H9 (cell line): ENCODE results near the gene CDH24. TPM values are rescaled to one million over a fixed set of nuclear protein-coding genes. Genes with fewer than 3 reads are reported as not detected.

Source experiments
- DNase-seq: peaks from one replicate; pipeline ENCODE4 v3.0.0-alpha.2; 2017
- H2AFZ ChIP-seq: one replicate; pipeline ENCODE4 v1.6.1; 2013; ENCODE audit warnings: mild to moderate bottlenecking, low read length, control low read depth, moderate library complexity
- H2AK5ac ChIP-seq: 2 replicates; pipeline ENCODE4 v1.6.1; 2013; ENCODE audit warnings: low read length, control low read depth, mixed read lengths; ENCODE audit not compliant: insufficient read length
- H2BK120ac ChIP-seq: one replicate; pipeline ENCODE4 v1.6.1; 2013; ENCODE audit warnings: low read depth, mild to moderate bottlenecking, low read length, control low read depth, inconsistent platforms; ENCODE audit not compliant: poor library complexity, severe bottlenecking
- H2BK12ac ChIP-seq: 2 replicates; pipeline ENCODE4 v1.6.1; 2013; ENCODE audit warnings: low read length, control low read depth, mixed read lengths, low read depth; ENCODE audit not compliant: insufficient read length
- H2BK15ac ChIP-seq: 2 replicates; pipeline ENCODE4 v1.6.1; 2013; ENCODE audit warnings: low read depth, low read length, control low read depth
- H2BK20ac ChIP-seq: one replicate; pipeline ENCODE4 v1.6.1; 2013; ENCODE audit warnings: low read depth, mild to moderate bottlenecking, low read length, control low read depth, inconsistent platforms; ENCODE audit not compliant: poor library complexity, severe bottlenecking
- H2BK5ac ChIP-seq: 2 replicates; pipeline ENCODE4 v1.6.1; 2013; ENCODE audit warnings: low read length, control low read depth, mixed read lengths; ENCODE audit not compliant: insufficient read length
- H3K14ac ChIP-seq: 2 replicates; pipeline ENCODE4 v1.6.1; 2013; ENCODE audit warnings: low read length, control low read depth; ENCODE audit not compliant: insufficient read depth
- H3K18ac ChIP-seq: 2 replicates; pipeline ENCODE4 v1.6.1; 2013; ENCODE audit warnings: low read depth, mild to moderate bottlenecking, mixed read lengths, low read length, control low read depth; ENCODE audit not compliant: insufficient read length
- H3K23ac ChIP-seq: 2 replicates; pipeline ENCODE4 v1.6.1; 2013; ENCODE audit warnings: low read length, control low read depth, mixed read lengths, low read depth; ENCODE audit not compliant: insufficient read length
- H3K23me2 ChIP-seq: 2 replicates; pipeline ENCODE4 v1.6.1; 2013; ENCODE audit warnings: low read depth, mild to moderate bottlenecking, mixed read lengths, low read length, control low read depth; ENCODE audit not compliant: insufficient read length, poor library complexity, severe bottlenecking
- H3K27ac ChIP-seq: 2 replicates; pipeline ENCODE4 v1.5.1; 2013; ENCODE audit warnings: low read length, control low read depth, mixed read lengths, low read depth; ENCODE audit not compliant: insufficient read length
- H3K27me3 ChIP-seq: 2 replicates; pipeline ENCODE4 v1.6.1; 2013; ENCODE audit warnings: low read length, control low read depth, inconsistent platforms; ENCODE audit not compliant: insufficient read depth
- H3K4ac ChIP-seq: 2 replicates; pipeline ENCODE4 v1.6.1; 2013; ENCODE audit warnings: low read depth, mild to moderate bottlenecking, control low read depth, inconsistent platforms, low read length, moderate library complexity
- H3K4me1 ChIP-seq: 2 replicates; pipeline ENCODE4 v1.6.1; 2013; ENCODE audit warnings: low read length, control low read depth, inconsistent platforms; ENCODE audit not compliant: insufficient read depth
- H3K4me2 ChIP-seq: 2 replicates; pipeline ENCODE4 v1.6.1; 2013; ENCODE audit warnings: low read length, control low read depth, mixed read lengths; ENCODE audit not compliant: insufficient read length, insufficient read depth
- H3K56ac ChIP-seq: 2 replicates; pipeline ENCODE4 v1.6.1; 2013; ENCODE audit warnings: low read depth, mild to moderate bottlenecking, mixed read lengths, low read length, control low read depth; ENCODE audit not compliant: insufficient read length
- H3K79me1 ChIP-seq: 2 replicates; pipeline ENCODE4 v1.6.1; 2013; ENCODE audit warnings: low read depth, mild to moderate bottlenecking, moderate library complexity, low read length, control low read depth, inconsistent platforms; ENCODE audit not compliant: insufficient read depth, poor library complexity, severe bottlenecking
- H3K79me2 ChIP-seq: 2 replicates; pipeline ENCODE4 v1.6.1; 2013; ENCODE audit warnings: low read length, control low read depth, inconsistent platforms; ENCODE audit not compliant: insufficient read depth
- H3K9ac ChIP-seq: 2 replicates; pipeline ENCODE4 v1.6.1; 2013; ENCODE audit warnings: low read length, control low read depth, mixed read lengths; ENCODE audit not compliant: insufficient read length; ENCODE audit errors: extremely low read depth
- H3K9me3 ChIP-seq: one replicate; pipeline ENCODE4 v1.6.1; 2013; ENCODE audit warnings: low read depth, low read length, inconsistent platforms; ENCODE audit not compliant: control insufficient read depth
- H3T11ph ChIP-seq: one replicate; pipeline ENCODE4 v1.6.1; 2013; ENCODE audit warnings: mild to moderate bottlenecking, low read length, control low read depth, inconsistent platforms
- H4K20me1 ChIP-seq: one replicate; pipeline ENCODE4 v1.6.1; 2013; ENCODE audit not compliant: control insufficient read depth, insufficient read length, insufficient read depth
- H4K5ac ChIP-seq: 2 replicates; pipeline ENCODE4 v1.6.1; 2013; ENCODE audit warnings: low read depth, mild to moderate bottlenecking, mixed read lengths, low read length, control low read depth; ENCODE audit not compliant: insufficient read length
- H4K8ac ChIP-seq: replicated peaks from 2 replicates; pipeline ENCODE4 v1.6.1; 2013; ENCODE audit warnings: low read length, control low read depth, mixed read lengths, low read depth; ENCODE audit not compliant: insufficient read length
- H4K91ac ChIP-seq: 2 replicates; pipeline ENCODE4 v1.6.1; 2013; ENCODE audit warnings: low read depth, mild to moderate bottlenecking, moderate library complexity, mixed read lengths, low read length, control low read depth; ENCODE audit not compliant: insufficient read length
- H3K27ac Mint-ChIP-seq, 3 experiments: 2 replicates in 2 of 3; 3 replicates in 1 of 3; pipeline ENCODE4 v1.8.0; 2020 to 2021; ENCODE audit warnings: mixed read lengths in 3 of 3, mild to moderate bottlenecking in 1 of 3, moderate library complexity in 1 of 3
- H3K27me3 Mint-ChIP-seq: 2 replicates; pipeline ENCODE4 v1.8.0; 2021; ENCODE audit warnings: low read depth, mild to moderate bottlenecking, moderate library complexity, mixed read lengths
- H3K36me3 Mint-ChIP-seq, 3 experiments: 2 replicates in 2 of 3; 3 replicates in 1 of 3; pipeline ENCODE4 v1.8.0; 2020 to 2021; ENCODE audit warnings: low read depth in 3 of 3, mixed read lengths in 3 of 3; ENCODE audit not compliant: insufficient read depth in 1 of 3
- H3K4me1 Mint-ChIP-seq, 2 experiments: 2 replicates each; pipeline ENCODE4 v1.8.0; 2020; ENCODE audit warnings: mixed read lengths in 2 of 2
- H3K4me3 Mint-ChIP-seq, 2 experiments: 2 replicates in 1 of 2; 3 replicates in 1 of 2; pipeline ENCODE4 v1.8.0; 2020 to 2021; ENCODE audit warnings: mild to moderate bottlenecking in 2 of 2, mixed read lengths in 2 of 2, moderate library complexity in 1 of 2
- H3K9me3 Mint-ChIP-seq, 2 experiments: 2 replicates in 1 of 2; 3 replicates in 1 of 2; pipeline ENCODE4 v1.8.0; 2020; ENCODE audit warnings: mild to moderate bottlenecking in 2 of 2, mixed read lengths in 2 of 2, moderate library complexity in 1 of 2
- WGBS: extraction: QIAGEN DNeasy Blood & Tissue Kit; methylation state at CpG from one replicate; pipeline ENCODE4 v1.1.7; 2013; ENCODE audit warnings: missing lambda C conversion rate, low lambda C conversion rate, mixed read lengths; ENCODE audit not compliant: insufficient read length; ENCODE audit errors: extremely low coverage; 5-methylcytosine and 5-hydroxymethylcytosine counted together
- total RNA-seq: library from RNA; stranded (reverse); gene quantifications from 2 replicates; pipeline ENCODE4 v1.2.1, GENCODE V29; 2021
- TF ChIP-seq, protein P1 (sequence below): fragments of 200-600 bp; sonication (generic); conservative IDR thresholded peaks from 3 replicates; pipeline ENCODE4 v1.8.0; 2021; ENCODE audit warnings: antibody characterized with exemption, mild to moderate bottlenecking

CDH24 gene
- total RNA-seq, 1 experiment from 2014 or later = 16.7 TPM

DNA sequence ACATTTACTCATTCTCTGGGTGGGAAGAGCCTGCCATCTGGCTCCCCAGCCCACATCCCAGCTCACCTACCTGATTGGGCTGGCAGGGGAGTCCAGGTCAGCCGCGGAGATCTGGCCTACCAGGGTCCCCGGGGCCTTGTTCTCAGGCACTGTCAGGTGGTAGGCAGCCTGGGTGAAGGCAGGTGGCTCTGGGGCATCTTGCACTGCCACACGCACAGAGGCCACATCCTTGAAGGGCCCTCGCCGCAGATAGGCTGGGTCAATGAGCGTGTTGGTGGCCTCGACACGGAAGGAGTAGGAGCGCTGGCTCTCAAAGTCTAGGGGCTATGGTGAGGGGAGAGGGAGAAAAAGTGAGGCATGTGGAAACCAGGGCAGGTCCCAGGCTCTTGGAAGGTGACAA lies 3.9 kb downstream of the CDH24 start:
- H3K27ac Mint-ChIP-seq = no peak overlapping the region
- no CpG with 5 or more reads among the region's 10 CpGs for whole genome bisulfite sequencing
- TF ChIP-seq, protein P1, sequence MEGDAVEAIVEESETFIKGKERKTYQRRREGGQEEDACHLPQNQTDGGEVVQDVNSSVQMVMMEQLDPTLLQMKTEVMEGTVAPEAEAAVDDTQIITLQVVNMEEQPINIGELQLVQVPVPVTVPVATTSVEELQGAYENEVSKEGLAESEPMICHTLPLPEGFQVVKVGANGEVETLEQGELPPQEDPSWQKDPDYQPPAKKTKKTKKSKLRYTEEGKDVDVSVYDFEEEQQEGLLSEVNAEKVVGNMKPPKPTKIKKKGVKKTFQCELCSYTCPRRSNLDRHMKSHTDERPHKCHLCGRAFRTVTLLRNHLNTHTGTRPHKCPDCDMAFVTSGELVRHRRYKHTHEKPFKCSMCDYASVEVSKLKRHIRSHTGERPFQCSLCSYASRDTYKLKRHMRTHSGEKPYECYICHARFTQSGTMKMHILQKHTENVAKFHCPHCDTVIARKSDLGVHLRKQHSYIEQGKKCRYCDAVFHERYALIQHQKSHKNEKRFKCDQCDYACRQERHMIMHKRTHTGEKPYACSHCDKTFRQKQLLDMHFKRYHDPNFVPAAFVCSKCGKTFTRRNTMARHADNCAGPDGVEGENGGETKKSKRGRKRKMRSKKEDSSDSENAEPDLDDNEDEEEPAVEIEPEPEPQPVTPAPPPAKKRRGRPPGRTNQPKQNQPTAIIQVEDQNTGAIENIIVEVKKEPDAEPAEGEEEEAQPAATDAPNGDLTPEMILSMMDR = no peak

More for the DNA sequence above, 3.9 kb downstream of the CDH24 start:
- Histone ChIP-seq H2BK120ac (no peak overlapping the region), H4K8ac (no peak overlapping the region), H2BK12ac (no peak overlapping the region), H3K9ac (no peak overlapping the region), H2AK5ac (no peak overlapping the region), H3K23ac (no peak overlapping the region), H4K91ac (no peak overlapping the region), H3K9me3 (no peaks in the 10 kb centered on the region), H3K4me2 (no peak overlapping the region), H3T11ph (no peak overlapping the region), H3K27me3 (no peaks in the 10 kb centered on the region), H3K4ac (no peak overlapping the region), H4K20me1 (no peaks in the 10 kb centered on the region), H3K79me2 (no peaks in the 10 kb centered on the region), H2BK20ac (no peak overlapping the region), H4K5ac (no peak overlapping the region), H2BK5ac (no peak overlapping the region), H3K14ac (no peak overlapping the region), H3K4me1 (no peaks in the 10 kb centered on the region; the same call in 1 of the 2 replicates), H3K18ac (no peak overlapping the region), H2AFZ (no peak overlapping the region), H3K27ac (no peak overlapping the region), H2BK15ac (no peak overlapping the region), H3K79me1 (no peaks in the 10 kb centered on the region), H3K56ac (no peak overlapping the region), H3K23me2 (peaks cover 15% of the 10 kb centered on the region)
- peaks cover 16 to 19% of the 10 kb centered on the region in 2 experiments for H3K4me1 Mint-ChIP-seq
- DNase-seq = no peak
- H3K36me3 Mint-ChIP-seq = peaks cover 10 to 38% (median 21%) of the 10 kb centered on the region in 3 experiments
- no peaks in the 10 kb centered on the region for H3K9me3 Mint-ChIP-seq
- H3K4me3 Mint-ChIP-seq = no peak overlapping the region
- H3K27me3 Mint-ChIP-seq = peaks cover 8% of the 10 kb centered on the region
